B cell (primary cell): ENCODE results near the gene PCDH15. TPM values are rescaled to one million over a fixed set of nuclear protein-coding genes. Genes with fewer than 3 reads are reported as not detected.

Experiments used
- ATAC-seq: fragments of 200-7000 bp; cut with Tn5 transposase; one replicate; pipeline ENCODE4 v1.10.0; 2021; ENCODE audit warnings: low read depth, mild to moderate bottlenecking, moderate number of reproducible peaks, moderate library complexity
- CTCF ChIA-PET: fragments of 350-600 bp; sonication (Branson Sonifier 250); formaldehyde crosslinking; loops from one replicate; lab custom pipeline; 2021; ENCODE audit warnings: antibody characterized with exemption, inconsistent platforms; lab: Charles Lee
- POLR2A ChIA-PET: fragments of 350-600 bp; sonication (Branson Sonifier 250); formaldehyde crosslinking; loops from one replicate; lab custom pipeline; 2021; ENCODE audit warnings: antibody characterized with exemption; lab: Charles Lee
- DNase-seq: peaks from one replicate; pipeline ENCODE4 v3.0.0; 2013
- H2AFZ ChIP-seq: 2 replicates; pipeline ENCODE4 v1.6.1; 2012; ENCODE audit warnings: mild to moderate bottlenecking, low read depth, low read length; ENCODE audit not compliant: insufficient read depth, poor library complexity, severe bottlenecking
- H3K27ac ChIP-seq, 2 donors: 1 replicate in 1 of 2; 2 replicates in 1 of 2; pipeline ENCODE4 v1.5.1; 2012 to 2013; ENCODE audit warnings: low read length in 2 of 2, mild to moderate bottlenecking in 2 of 2, moderate library complexity in 1 of 2
- H3K27me3 ChIP-seq, 4 experiments: fragments of 200-600 bp in 1 of 4; sonication (generic) in 1 of 4; replicated peaks in 1 of 4; 1 replicate in 2 of 4; 2 replicates in 2 of 4; pipeline versions ENCODE4 v1.6.1 to v1.7.0; 2013 to 2016; ENCODE audit warnings: low read length in 3 of 4, mild to moderate bottlenecking in 2 of 4, mixed read lengths in 1 of 4, moderate library complexity in 1 of 4; ENCODE audit not compliant: insufficient read depth in 4 of 4, control insufficient read depth in 3 of 4; ENCODE audit errors: control extremely low read depth in 1 of 4
- H3K36me3 ChIP-seq, 2 experiments: replicated peaks in 1 of 2; 1 replicate in 1 of 2; 2 replicates in 1 of 2; pipeline versions ENCODE4 v1.6.1 to v1.7.1; 2013; ENCODE audit warnings: low read length in 1 of 2; ENCODE audit not compliant: insufficient read depth in 2 of 2, control insufficient read depth in 1 of 2; ENCODE audit errors: control extremely low read depth in 1 of 2, extremely low read depth in 1 of 2
- H3K4me1 ChIP-seq, 2 donors: fragments of 200-600 bp in 1 of 2; sonication (generic) in 1 of 2; 1 replicate in 1 of 2; 2 replicates in 1 of 2; pipeline versions ENCODE4 v1.5.1 to v1.6.1; 2013 to 2017; ENCODE audit warnings: low read length in 2 of 2; ENCODE audit not compliant: control insufficient read depth in 2 of 2, insufficient read depth in 2 of 2
- H3K4me2 ChIP-seq: replicated peaks from 2 replicates; pipeline ENCODE3; 2012; ENCODE audit warnings: mild to moderate bottlenecking, low read depth, low read length; ENCODE audit not compliant: poor library complexity, severe bottlenecking
- H3K4me3 ChIP-seq, 5 experiments: fragments of 200-600 bp in 1 of 5; sonication (generic) in 1 of 5; 1 replicate in 3 of 5; 2 replicates in 2 of 5; pipeline versions ENCODE4 v1.5.1 to v1.7.0; 2011 to 2016; ENCODE audit warnings: low read length in 4 of 5, mild to moderate bottlenecking in 4 of 5, low read depth in 2 of 5, control low read depth in 1 of 5, moderate library complexity in 1 of 5; ENCODE audit not compliant: insufficient read depth in 1 of 5; ENCODE audit errors: control extremely low read depth in 1 of 5, extremely low read depth in 1 of 5
- H3K79me2 ChIP-seq: fragments of 200-600 bp; sonication (generic); one replicate; pipeline ENCODE4 v1.6.0; 2016; ENCODE audit warnings: low read length; ENCODE audit not compliant: control insufficient read depth, insufficient read depth
- H3K9ac ChIP-seq: fragments of 200-600 bp; sonication (generic); 2 replicates; pipeline ENCODE4 v1.6.1; 2017; ENCODE audit warnings: mild to moderate bottlenecking, low read length, moderate library complexity
- H3K9me3 ChIP-seq, 3 donors: one replicate each; pipeline versions ENCODE4 v1.6.1 to v1.7.1; 2013; ENCODE audit warnings: low read length in 2 of 3; ENCODE audit not compliant: control insufficient read depth in 2 of 3, insufficient read depth in 1 of 3; ENCODE audit errors: control extremely low read depth in 1 of 3
- H4K20me1 ChIP-seq: 2 replicates; pipeline ENCODE4 v1.6.0; 2012; ENCODE audit warnings: mild to moderate bottlenecking, low read length; ENCODE audit not compliant: insufficient read depth, control insufficient read depth, poor library complexity, severe bottlenecking
- H3K27ac Mint-ChIP-seq: one replicate; pipeline ENCODE4 v1.8.0; 2021; ENCODE audit warnings: mixed read lengths
- H3K27me3 Mint-ChIP-seq: one replicate; pipeline ENCODE4 v1.8.0; 2021; ENCODE audit warnings: mixed read lengths
- H3K4me1 Mint-ChIP-seq: one replicate; pipeline ENCODE4 v1.8.0; 2021; ENCODE audit warnings: mixed read lengths
- H3K4me3 Mint-ChIP-seq: one replicate; pipeline ENCODE4 v1.8.0; 2021; ENCODE audit warnings: mixed read lengths
- H3K9me3 Mint-ChIP-seq: one replicate; pipeline ENCODE4 v1.8.0; 2022; ENCODE audit warnings: mixed read lengths; ENCODE audit not compliant: insufficient read depth
- CTCF ChIP-seq: fragments of 200-600 bp; IDR thresholded peaks from one replicate; pipeline ENCODE4 v1.8.0; 2022; ENCODE audit warnings: antibody characterized with exemption, mild to moderate bottlenecking
- EZH2 ChIP-seq: IDR thresholded peaks from 2 replicates; pipeline ENCODE4 v1.6.1; 2012; ENCODE audit warnings: borderline replicate concordance, low read depth, mild to moderate bottlenecking, moderate library complexity, low read length; ENCODE audit not compliant: insufficient read depth, poor library complexity, severe bottlenecking
- WGBS: methylation state at CpG from one replicate; pipeline ENCODE4 v1.1.5; 2013; ENCODE audit warnings: missing lambda C conversion rate; ENCODE audit not compliant: insufficient coverage; 5-methylcytosine and 5-hydroxymethylcytosine counted together
- intact Hi-C: fragments of 100-400 bp; cut with micrococcal nuclease; formaldehyde crosslinking; loops from one replicate; pipeline ENCODE4 v1.10.0; 2022
- polyA plus RNA-seq: library from polyadenylated mRNA; depleted of rRNA; stranded (reverse); fragments of >200 nt; gene quantifications from 2 replicates; pipeline ENCODE4 v1.2.3, GENCODE V29; 2012
- total RNA-seq, 2 donors: library from RNA; stranded (reverse); fragments of 120-200 nt in 1 of 2; gene quantifications; 1 replicate in 1 of 2; 2 replicates in 1 of 2; pipeline versions ENCODE4 v1.2.3 to v1.2.4, GENCODE V29; 2013 to 2022

Gene PCDH15
- total and polyA plus RNA-seq, 2 donors (not counting 1 experiment from before 2014, with no cell fraction given), result not detected

- POLR2A ChIA-PET, result no interaction called here
- no peak for DNase-seq
- no CpG with 5 or more reads among the region's 3 CpGs for WGBS
Observed at GRCh38 chr10:54531296-54531695, 269.7 kb downstream of the PCDH15 start.

GRCh38 chr10:54530299-54530698, 270.7 kb downstream of the PCDH15 start:
- Histone ChIP-seq H3K4me3 (no peak overlapping the region), H3K9ac (no peak overlapping the region), H3K4me2 (no peak overlapping the region), H3K79me2 (no peaks in the 10 kb centered on the region), H3K36me3 (no peaks in the 10 kb centered on the region), H3K27me3 (no peaks in the 10 kb centered on the region), H3K4me1 (no peaks in the 10 kb centered on the region), H3K9me3 (peaks cover 0 to 3% (median 0%) of the 10 kb centered on the region in 3 donors), H2AFZ (no peak overlapping the region), H3K27ac (no peak overlapping the region), H4K20me1 (no peaks in the 10 kb centered on the region)
- H3K4me1 Mint-ChIP-seq, result no peaks in the 10 kb centered on the region
- ATAC-seq, result no peak
- H3K27ac Mint-ChIP-seq, result no peak overlapping the region
- ChIA-PET CTCF (no interaction called here), POLR2A (no interaction called here)
- WGBS, result 86% methylated on average over 2 of the region's 2 CpGs
- no peak overlapping the region for H3K4me3 Mint-ChIP-seq
- TF ChIP-seq CTCF (no peak), EZH2 (no peak)
- H3K9me3 Mint-ChIP-seq, result no peaks in the 10 kb centered on the region
- H3K27me3 Mint-ChIP-seq, result no peaks in the 10 kb centered on the region
- intact Hi-C loops, result no loop called here
- no peak for DNase-seq

More at GRCh38 chr10:54531296-54531695, 269.7 kb downstream of the PCDH15 start:
- Histone ChIP-seq H2AFZ (no peak overlapping the region), H3K9me3 (no peaks in the 10 kb centered on the region), H4K20me1 (no peaks in the 10 kb centered on the region), H3K79me2 (no peaks in the 10 kb centered on the region), H3K27ac (no peak overlapping the region), H3K27me3 (no peaks in the 10 kb centered on the region), H3K4me3 (no peak overlapping the region), H3K9ac (no peak overlapping the region), H3K4me2 (no peak overlapping the region), H3K4me1 (no peaks in the 10 kb centered on the region), H3K36me3 (no peaks in the 10 kb centered on the region)
- CTCF ChIA-PET, result no interaction called here
- intact Hi-C loops, result no loop called here
- H3K27me3 Mint-ChIP-seq, result no peaks in the 10 kb centered on the region
- no peaks in the 10 kb centered on the region for H3K9me3 Mint-ChIP-seq
- ATAC-seq, result no peak
- H3K27ac Mint-ChIP-seq, result no peak overlapping the region
- H3K4me1 Mint-ChIP-seq, result no peaks in the 10 kb centered on the region
- H3K4me3 Mint-ChIP-seq, result no peak overlapping the region
- no peak for TF ChIP-seq CTCF
- TF ChIP-seq EZH2, result no peak
